ENCODE measurements around the gene CDKN1B. TPM values are rescaled to one million over a fixed set of nuclear protein-coding genes. Genes with fewer than 3 reads are reported as not detected.

The CDKN1B gene
- total and polyA plus RNA-seq, 2 donors (not counting 3 experiments of a cell fraction or from before 2014, with no cell fraction given): 12.7 to 40.8 TPM

GRCh38 chr12:12671850-12672660 is 45.1 kb upstream of the CDKN1B start:
- Histone ChIP-seq H3K4me2 (ENCODE audit: insufficient read depth, low read length) (no peak overlapping the region), H3K9me3 (replicated peaks; ENCODE audit: control insufficient read depth, insufficient read depth, low read length) (no peaks in the 10 kb centered on the region), H2AFZ (ENCODE audit: low read depth, low read length) (no peak overlapping the region), H3K36me3 (ENCODE audit: control insufficient read depth in 2 of 2, extremely low read depth in 1 of 2, insufficient read depth in 2 of 2, low read length in 2 of 2) (no peaks in the 10 kb centered on the region), H3K4me3 (replicated peaks in 1 of 3; ENCODE audit: insufficient read depth in 1 of 3, low read depth in 1 of 3, low read length in 3 of 3) (no peak overlapping the region), H3K79me2 (ENCODE audit: control insufficient read depth, insufficient read depth, low read length) (no peaks in the 10 kb centered on the region), H4K20me1 (replicated peaks; ENCODE audit: control insufficient read depth, extremely low read depth, insufficient read depth, low read length) (no peaks in the 10 kb centered on the region), H3K27me3 (ENCODE audit: control insufficient read depth in 2 of 2, insufficient read depth in 2 of 2, low read length in 2 of 2) (peaks cover 3 to 17% of the 10 kb centered on the region in 2 experiments), H3K9ac (replicated peaks; ENCODE audit: extremely low read depth, insufficient read depth, low read length) (no peak overlapping the region), H3K27ac (ENCODE audit: insufficient read depth, low read depth, low read length) (no peak overlapping the region), H3K9me1 (replicated peaks; ENCODE audit: control insufficient read depth, extremely low read depth, insufficient read depth, low read length) (no peaks in the 10 kb centered on the region), H3K4me1 (ENCODE audit: control insufficient read depth, extremely low read depth, insufficient read depth, low read length) (no peaks in the 10 kb centered on the region)
- no TSS peak for BruUV-seq (replicated peaks)
- TF ChIP-seq FOS (IDR thresholded peaks at IDR 0.05; ENCODE audit: borderline replicate concordance, insufficient read depth, low read length) (peak; percentile 24), EZH2 (IDR thresholded peaks at IDR 0.05; ENCODE audit: borderline replicate concordance, low read depth, low read length, severe bottlenecking) (no peak)
- ChIA-PET CTCF (interaction anchor here (1.1 to 1.7 kb wide), 3 partner anchors 9 to 15 kb away, joined by 3 to 4 read pairs (median 3); no protein-coding TSS in a partner anchor), POLR2A (no interaction called here)
- FAIRE-seq (no peak), DNase-seq (ENCODE audit: low read depth, low spot score) (no peak)
- intact Hi-C loops (cut with micrococcal nuclease): no loop called here
- dilution Hi-C loops (cut with MboI; ENCODE audit: extremely low pct_ligation_motif_present, low sequenced_read_pairs): no loop called here

- Histone ChIP-seq H3K79me2 (ENCODE audit: control insufficient read depth, insufficient read depth, low read length) (no peaks in the 10 kb centered on the region), H3K36me3 (ENCODE audit: control insufficient read depth in 2 of 2, extremely low read depth in 1 of 2, insufficient read depth in 2 of 2, low read length in 2 of 2) (no peaks in the 10 kb centered on the region), H3K4me2 (ENCODE audit: insufficient read depth, low read length) (no peak overlapping the region), H3K27me3 (ENCODE audit: control insufficient read depth in 2 of 2, insufficient read depth in 2 of 2, low read length in 2 of 2) (peaks cover 3 to 8% of the 10 kb centered on the region in 2 experiments), H3K27ac (ENCODE audit: insufficient read depth, low read depth, low read length) (no peak overlapping the region), H3K4me3 (replicated peaks in 1 of 3; ENCODE audit: insufficient read depth in 1 of 3, low read depth in 1 of 3, low read length in 3 of 3) (no peak overlapping the region), H3K4me1 (ENCODE audit: control insufficient read depth, extremely low read depth, insufficient read depth, low read length) (no peaks in the 10 kb centered on the region), H2AFZ (ENCODE audit: low read depth, low read length) (no peak overlapping the region), H3K9me3 (replicated peaks; ENCODE audit: control insufficient read depth, insufficient read depth, low read length) (no peaks in the 10 kb centered on the region), H3K9ac (replicated peaks; ENCODE audit: extremely low read depth, insufficient read depth, low read length) (no peak overlapping the region), H4K20me1 (replicated peaks; ENCODE audit: control insufficient read depth, extremely low read depth, insufficient read depth, low read length) (no peaks in the 10 kb centered on the region), H3K9me1 (replicated peaks; ENCODE audit: control insufficient read depth, extremely low read depth, insufficient read depth, low read length) (no peaks in the 10 kb centered on the region)
- no peak for DNase-seq (ENCODE audit: low read depth, low spot score)
- no peak for TF ChIP-seq CTCF (IDR thresholded peaks at IDR 0.05; ENCODE audit: extremely low read depth in 1 of 2, insufficient read depth in 1 of 2, low read depth in 1 of 2, low read length in 2 of 2)
- TF ChIP-seq MYC (IDR thresholded peaks at IDR 0.05; ENCODE audit: low read depth, low read length): no peak
- TF ChIP-seq POLR2AphosphoS5 (IDR thresholded peaks at IDR 0.05; ENCODE audit: insufficient read depth, low read depth, low read length): no peak
- no peak for TF ChIP-seq JUN (IDR thresholded peaks at IDR 0.05; ENCODE audit: borderline replicate concordance, insufficient read depth, insufficient read length, low read depth)
- FAIRE-seq: no peak
- POLR2A ChIA-PET: no interaction called here
- no TSS peak for BruUV-seq (replicated peaks)
- intact Hi-C loops (cut with micrococcal nuclease) (no loop called here), dilution Hi-C loops (cut with MboI; ENCODE audit: extremely low pct_ligation_motif_present, low sequenced_read_pairs) (no loop called here)
- CTCF ChIA-PET: interaction anchor here (0.7 kb wide), 1 partner anchor 1473 kb away, joined by 3 read pairs; no protein-coding TSS in a partner anchor
Measured at GRCh38 chr12:12673296-12673695, 43.9 kb upstream of the CDKN1B start.

Measured in endothelial cell of umbilical vein (primary cell).